ENCODE results near the gene TECR. TPM values are rescaled to one million over a fixed set of nuclear protein-coding genes. Genes with fewer than 3 reads are reported as not detected.

TECR gene
- total and polyA plus RNA-seq, 2 of the 13 experiments (the other 11 are each of a cell fraction or from before 2014, with no cell fraction given), result 54.9 to 121 TPM

- TF ChIP-seq, protein P1, sequence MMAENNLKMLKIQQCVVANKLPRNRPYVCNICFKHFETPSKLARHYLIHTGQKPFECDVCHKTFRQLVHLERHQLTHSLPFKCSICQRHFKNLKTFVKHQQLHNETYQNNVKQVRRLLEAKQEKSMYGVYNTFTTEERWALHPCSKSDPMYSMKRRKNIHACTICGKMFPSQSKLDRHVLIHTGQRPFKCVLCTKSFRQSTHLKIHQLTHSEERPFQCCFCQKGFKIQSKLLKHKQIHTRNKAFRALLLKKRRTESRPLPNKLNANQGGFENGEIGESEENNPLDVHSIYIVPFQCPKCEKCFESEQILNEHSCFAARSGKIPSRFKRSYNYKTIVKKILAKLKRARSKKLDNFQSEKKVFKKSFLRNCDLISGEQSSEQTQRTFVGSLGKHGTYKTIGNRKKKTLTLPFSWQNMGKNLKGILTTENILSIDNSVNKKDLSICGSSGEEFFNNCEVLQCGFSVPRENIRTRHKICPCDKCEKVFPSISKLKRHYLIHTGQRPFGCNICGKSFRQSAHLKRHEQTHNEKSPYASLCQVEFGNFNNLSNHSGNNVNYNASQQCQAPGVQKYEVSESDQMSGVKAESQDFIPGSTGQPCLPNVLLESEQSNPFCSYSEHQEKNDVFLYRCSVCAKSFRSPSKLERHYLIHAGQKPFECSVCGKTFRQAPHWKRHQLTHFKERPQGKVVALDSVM (CRISPR knock-in tag; IDR thresholded peaks at IDR 0.05), result no peak
- TF ChIP-seq RFX3 (CRISPR knock-in tag; IDR thresholded peaks at IDR 0.05), result no peak
- 0 out of 2 replicates have a peak, but pooled peaks have one; percentile 2 for TF ChIP-seq KDM3A (CRISPR knock-in tag; IDR thresholded peaks at IDR 0.05; ENCODE audit: low read depth)
- peak; percentile 90 for TF ChIP-seq ZNF121 (CRISPR knock-in tag; IDR thresholded peaks at IDR 0.05)
- 0 out of 2 replicates have a peak, but pooled peaks have one; percentile 48 for TF ChIP-seq CHD4 (IDR thresholded peaks at IDR 0.05; ENCODE audit: borderline replicate concordance, low read length)
- peaks cover 25% of the 10 kb centered on the region for H3K79me2 ChIP-seq (ENCODE audit: insufficient read depth, low read length)
- BruUV-seq (replicated peaks), result TSS peak; percentile 52
- no peak overlapping the region for H2AFZ ChIP-seq (ENCODE audit: low read length)
- in situ Hi-C loops (cut with HindIII; ENCODE audit: extremely low pct_ligation_motif_present, low pct_unique_long_range_greater_than_20kb) (no loop called here), intact Hi-C loops (cut with micrococcal nuclease; ENCODE audit: unreplicated experiment) (loop anchor here (1.0 kb wide), 1 partner anchor 9 kb away; the partner anchor contains the start of gene TECR)
- peak overlapping the region; percentile 97 for H3K27ac ChIP-seq (ENCODE audit: extremely low read length, insufficient read depth, low read length)
- DNase-seq (ENCODE audit: low spot score) (no peak), FAIRE-seq (no peak), ATAC-seq (no peak)
- POLR2A ChIA-PET, result interaction anchor here (0.9 to 5.8 kb wide), 9 partner anchors 8 to 51 kb away, joined by 5 to 123 read pairs (median 11); partner anchors contain the start of genes GIPC1, NDUFB7 and TECR
- CTCF ChIA-PET (ENCODE audit: low intra/inter-chr PET ratio, low total read pairs), result no interaction called here
- WGBS (ENCODE audit: low lambda C conversion rate), result 58% methylated on average over 4 of the region's 4 CpGs
- peaks cover 5 to 11% of the 10 kb centered on the region in 2 experiments; a peak in 4 of 5 replicates for H3K36me3 ChIP-seq (replicated peaks in 1 of 2; ENCODE audit: control insufficient read depth in 1 of 2, insufficient read depth in 2 of 2, low read length in 2 of 2)
- H3K9me3 ChIP-seq (ENCODE audit: low read length), result no peaks in the 10 kb centered on the region
- no peak overlapping the region for H3K4me3 ChIP-seq (replicated peaks in 1 of 3; ENCODE audit: insufficient read depth in 1 of 3, low read depth in 2 of 3, low read length in 3 of 3)
- H4K20me1 ChIP-seq (ENCODE audit: insufficient read depth, low read length), result peaks cover 20% of the 10 kb centered on the region
- H3K27me3 ChIP-seq (ENCODE audit: control insufficient read depth in 1 of 2, insufficient read depth in 2 of 2, low read length in 2 of 2), result no peaks in the 10 kb centered on the region; a peak in 1 of 5 replicates
- H3K9ac ChIP-seq (ENCODE audit: insufficient read depth, low read depth, low read length), result peak overlapping the region; percentile 70
- peaks cover 54% of the 10 kb centered on the region for H3K4me1 ChIP-seq (ENCODE audit: insufficient read depth, low read length)
- H3K4me2 ChIP-seq (ENCODE audit: low read depth, low read length), result peak overlapping the region; percentile 75
These were observed 8.9 kb upstream of the TECR start for GRCh38 chr19:14520543-14520942.

- Histone ChIP-seq H3K4me1 (ENCODE audit: insufficient read depth, low read length) (peaks cover 33% of the 10 kb centered on the region), H4K20me1 (ENCODE audit: insufficient read depth, low read length) (no peaks in the 10 kb centered on the region), H3K9ac (ENCODE audit: insufficient read depth, low read depth, low read length) (no peak overlapping the region), H3K79me2 (ENCODE audit: insufficient read depth, low read length) (peaks cover 10% of the 10 kb centered on the region), H3K9me3 (ENCODE audit: low read length) (no peaks in the 10 kb centered on the region), H3K4me3 (replicated peaks in 1 of 3; ENCODE audit: insufficient read depth in 1 of 3, low read depth in 2 of 3, low read length in 3 of 3) (no peak overlapping the region), H3K27ac (ENCODE audit: extremely low read length, insufficient read depth, low read length) (no peak overlapping the region), H3K27me3 (ENCODE audit: control insufficient read depth in 1 of 2, insufficient read depth in 2 of 2, low read length in 2 of 2) (no peaks in the 10 kb centered on the region; a peak in 1 of 5 replicates), H3K4me2 (ENCODE audit: low read depth, low read length) (no peak overlapping the region), H3K36me3 (replicated peaks in 1 of 2; ENCODE audit: control insufficient read depth in 1 of 2, insufficient read depth in 2 of 2, low read length in 2 of 2) (no peaks in the 10 kb centered on the region), H2AFZ (ENCODE audit: low read length) (no peak overlapping the region)
- no peak for DNase-seq (ENCODE audit: low spot score)
- BruUV-seq (replicated peaks), result no TSS peak
- CTCF ChIA-PET (ENCODE audit: low intra/inter-chr PET ratio, low total read pairs), result no interaction called here
- FAIRE-seq, result no peak
- WGBS (ENCODE audit: low lambda C conversion rate), result 81% methylated on average over 6 of the region's 6 CpGs
- ATAC-seq, result no peak
- no peak for TF ChIP-seq ZNF333 (CRISPR knock-in tag; IDR thresholded peaks at IDR 0.05; ENCODE audit: borderline replicate concordance)
- peak; percentile 10 to 48; a peak in 2 of 4 replicates for TF ChIP-seq MAFK (conservative IDR thresholded peaks at IDR 0.05 in 1 of 2, IDR thresholded peaks at IDR 0.05 in 1 of 2; ENCODE audit: low read length in 2 of 2)
- POLR2A ChIA-PET, result interaction anchor here (0.6 to 1.8 kb wide), 3 partner anchors 11 to 16 kb away, joined by 3 to 5 read pairs (median 3); no protein-coding TSS in a partner anchor
- intact Hi-C loops (cut with micrococcal nuclease; ENCODE audit: unreplicated experiment) (no loop called here), in situ Hi-C loops (cut with HindIII; ENCODE audit: extremely low pct_ligation_motif_present, low pct_unique_long_range_greater_than_20kb) (no loop called here)
These were observed 3.7 kb upstream of the TECR start for GRCh38 chr19:14525729-14526128.
